Measurements from ENCODE around the gene KSR2. TPM values are rescaled to one million over a fixed set of nuclear protein-coding genes. Genes with fewer than 3 reads are reported as not detected.

Gene KSR2
- total and polyA plus RNA-seq, 7 donors, result under 0.01 to 1.1 (median 0.41) TPM

GRCh38 chr12:117646520-117646919, 322.3 kb downstream of the KSR2 start:
- Histone ChIP-seq H3K9me3 (no peaks in the 10 kb centered on the region), H3K27ac (no peak overlapping the region), H3K4me3 (no peak overlapping the region), H3K4me1 (no peaks in the 10 kb centered on the region), H3K27me3 (peaks cover 0 to 15% (median 0%) of the 10 kb centered on the region in 3 donors), H3K36me3 (no peaks in the 10 kb centered on the region)
- WGBS, 2 donors, result 38 to 60% methylated on average over 7 of the region's 7 CpGs
- intact Hi-C loops (cut with DNase I), result no loop called here
- TF ChIP-seq POLR2AphosphoS5 (IDR thresholded peaks at IDR 0.05), result no peak
- TF ChIP-seq CTCF (IDR thresholded peaks at IDR 0.05), result no peak
- no peak for TF ChIP-seq EP300 (IDR thresholded peaks at IDR 0.05)
- no peak for DNase-seq

GRCh38 chr12:117645473-117645872, 323.3 kb downstream of the KSR2 start:
- Histone ChIP-seq H3K9me3 (no peaks in the 10 kb centered on the region), H3K4me3 (no peak overlapping the region), H3K27me3 (peaks cover 0 to 15% (median 0%) of the 10 kb centered on the region in 3 donors), H3K36me3 (no peaks in the 10 kb centered on the region), H3K27ac (no peak overlapping the region), H3K4me1 (no peaks in the 10 kb centered on the region)
- TF ChIP-seq POLR2A (IDR thresholded peaks at IDR 0.05), result no peak
- no peak for DNase-seq
- intact Hi-C loops (cut with DNase I), result no loop called here
- 64 to 81% methylated on average over 3 of the region's 3 CpGs for WGBS, 2 donors

GRCh38 chr12:117643971-117644370, 324.8 kb downstream of the KSR2 start:
- WGBS, 2 donors, result 71 to 84% methylated on average over 4 of the region's 4 CpGs

GRCh38 chr12:117641885-117642284, 326.9 kb downstream of the KSR2 start:
- 77 to 85% methylated on average over 7 of the region's 7 CpGs for WGBS, 2 donors
- Histone ChIP-seq H3K4me3 (no peak overlapping the region), H3K36me3 (no peaks in the 10 kb centered on the region), H3K27me3 (peaks cover 0 to 15% (median 0%) of the 10 kb centered on the region in 3 donors), H3K4me1 (no peaks in the 10 kb centered on the region), H3K27ac (no peak overlapping the region), H3K9me3 (peaks cover 0 to 4% (median 2%) of the 10 kb centered on the region in 4 donors)
- intact Hi-C loops (cut with DNase I), result no loop called here
- TF ChIP-seq EP300 (IDR thresholded peaks at IDR 0.05) (no peak), POLR2A (IDR thresholded peaks at IDR 0.05) (no peak), POLR2AphosphoS5 (IDR thresholded peaks at IDR 0.05) (no peak), CTCF (IDR thresholded peaks at IDR 0.05) (no peak)
- DNase-seq, result no peak

More at GRCh38 chr12:117643971-117644370, 324.8 kb downstream of the KSR2 start:
- Histone ChIP-seq H3K9me3 (no peaks in the 10 kb centered on the region), H3K4me3 (no peak overlapping the region), H3K36me3 (no peaks in the 10 kb centered on the region), H3K27ac (no peak overlapping the region), H3K4me1 (no peaks in the 10 kb centered on the region), H3K27me3 (peaks cover 0 to 15% (median 0%) of the 10 kb centered on the region in 3 donors)
- no peak for DNase-seq
- intact Hi-C loops (cut with DNase I), result no loop called here
- TF ChIP-seq POLR2A (IDR thresholded peaks at IDR 0.05), result no peak
- TF ChIP-seq CTCF (IDR thresholded peaks at IDR 0.05), result no peak
- no peak for TF ChIP-seq POLR2AphosphoS5 (IDR thresholded peaks at IDR 0.05)
- TF ChIP-seq EP300 (IDR thresholded peaks at IDR 0.05), result no peak

- WGBS, 2 donors, result 79 to 87% methylated on average over 6 of the region's 6 CpGs
- intact Hi-C loops (cut with DNase I), result no loop called here
- Histone ChIP-seq H3K9me3 (peaks cover 0 to 4% (median 2%) of the 10 kb centered on the region in 4 donors), H3K4me3 (no peak overlapping the region), H3K36me3 (no peaks in the 10 kb centered on the region), H3K4me1 (no peaks in the 10 kb centered on the region), H3K27me3 (peaks cover 0 to 6% (median 0%) of the 10 kb centered on the region in 3 donors), H3K27ac (no peak overlapping the region)
- no peak for TF ChIP-seq EP300 (IDR thresholded peaks at IDR 0.05)
- no peak for TF ChIP-seq POLR2AphosphoS5 (IDR thresholded peaks at IDR 0.05)
- TF ChIP-seq POLR2A (IDR thresholded peaks at IDR 0.05), result no peak
- TF ChIP-seq CTCF (IDR thresholded peaks at IDR 0.05), result no peak
- no peak for DNase-seq
These were observed 328.3 kb downstream of the KSR2 start for GRCh38 chr12:117640511-117640910.
